ENCODE results near the gene ATP8A1.

- TF ChIP-seq, protein P1, sequence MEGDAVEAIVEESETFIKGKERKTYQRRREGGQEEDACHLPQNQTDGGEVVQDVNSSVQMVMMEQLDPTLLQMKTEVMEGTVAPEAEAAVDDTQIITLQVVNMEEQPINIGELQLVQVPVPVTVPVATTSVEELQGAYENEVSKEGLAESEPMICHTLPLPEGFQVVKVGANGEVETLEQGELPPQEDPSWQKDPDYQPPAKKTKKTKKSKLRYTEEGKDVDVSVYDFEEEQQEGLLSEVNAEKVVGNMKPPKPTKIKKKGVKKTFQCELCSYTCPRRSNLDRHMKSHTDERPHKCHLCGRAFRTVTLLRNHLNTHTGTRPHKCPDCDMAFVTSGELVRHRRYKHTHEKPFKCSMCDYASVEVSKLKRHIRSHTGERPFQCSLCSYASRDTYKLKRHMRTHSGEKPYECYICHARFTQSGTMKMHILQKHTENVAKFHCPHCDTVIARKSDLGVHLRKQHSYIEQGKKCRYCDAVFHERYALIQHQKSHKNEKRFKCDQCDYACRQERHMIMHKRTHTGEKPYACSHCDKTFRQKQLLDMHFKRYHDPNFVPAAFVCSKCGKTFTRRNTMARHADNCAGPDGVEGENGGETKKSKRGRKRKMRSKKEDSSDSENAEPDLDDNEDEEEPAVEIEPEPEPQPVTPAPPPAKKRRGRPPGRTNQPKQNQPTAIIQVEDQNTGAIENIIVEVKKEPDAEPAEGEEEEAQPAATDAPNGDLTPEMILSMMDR (IDR thresholded peaks at IDR 0.05) = no peak
- TF ChIP-seq POLR2A (IDR thresholded peaks at IDR 0.05) = no peak
Observed at GRCh38 chr4:42672359-42673081, 15.6 kb upstream of the ATP8A1 start.

Measured in body of pancreas (tissue), 4 donors.